ENCODE measurements around the gene NEURL4. TPM values are rescaled to one million over a fixed set of nuclear protein-coding genes. Genes with fewer than 3 reads are reported as not detected.
A peak's percentile ranks its signal among the peaks of the same experiment; 100 is the strongest.

Gene NEURL4
- total and polyA plus RNA-seq, 2 donors (not counting 1 experiment from before 2014, with no cell fraction given) = 54.6 to 85.2 TPM

DNA sequence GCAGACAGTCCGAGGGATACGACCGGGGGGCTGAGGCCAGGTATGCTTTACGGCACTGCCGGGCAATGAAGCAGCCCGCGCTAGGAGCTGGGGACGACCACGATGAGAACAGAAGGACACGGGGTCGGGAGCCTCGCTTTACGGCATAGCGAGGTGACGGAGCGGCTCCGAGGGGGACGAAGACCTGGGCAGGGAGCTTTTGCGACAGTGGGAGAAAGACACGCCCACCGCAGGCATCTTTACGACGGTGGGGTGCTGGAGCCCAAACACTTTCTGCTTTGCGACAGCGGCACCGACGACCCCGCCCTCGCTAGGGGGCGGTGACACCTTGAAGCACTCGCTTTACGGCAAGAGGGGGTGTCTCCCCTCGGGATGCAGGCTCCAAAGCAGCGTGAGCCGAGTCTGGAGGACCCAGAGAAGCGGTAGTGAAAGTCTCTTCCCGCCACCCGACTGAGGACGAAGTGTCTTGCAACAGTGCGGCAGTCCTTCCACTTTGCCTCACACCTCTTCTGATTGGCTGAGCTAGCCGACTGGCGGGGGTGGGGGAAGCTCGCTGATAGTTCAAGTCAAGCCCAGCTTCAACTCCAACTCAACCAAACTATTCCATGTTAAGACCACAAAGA is 350 bp upstream of the NEURL4 start:
- H3K4me1 ChIP-seq (ENCODE audit: control insufficient read depth in 2 of 2, insufficient read depth in 2 of 2, low read length in 2 of 2) = peaks cover 23 to 46% of the 10 kb centered on the region in 2 donors
- POLR2A ChIA-PET = interaction anchor here (0.6 to 2.4 kb wide), 19 partner anchors 9 to 918 kb away, joined by 3 to 18 read pairs (median 4); partner anchors contain the start of genes CD68, CTC1, CTDNEP1 and ELP5
- TF ChIP-seq EZH2 (IDR thresholded peaks at IDR 0.05; ENCODE audit: borderline replicate concordance, insufficient read depth, low read depth, low read length, poor library complexity, severe bottlenecking) = no peak
- TF ChIP-seq, protein P1, sequence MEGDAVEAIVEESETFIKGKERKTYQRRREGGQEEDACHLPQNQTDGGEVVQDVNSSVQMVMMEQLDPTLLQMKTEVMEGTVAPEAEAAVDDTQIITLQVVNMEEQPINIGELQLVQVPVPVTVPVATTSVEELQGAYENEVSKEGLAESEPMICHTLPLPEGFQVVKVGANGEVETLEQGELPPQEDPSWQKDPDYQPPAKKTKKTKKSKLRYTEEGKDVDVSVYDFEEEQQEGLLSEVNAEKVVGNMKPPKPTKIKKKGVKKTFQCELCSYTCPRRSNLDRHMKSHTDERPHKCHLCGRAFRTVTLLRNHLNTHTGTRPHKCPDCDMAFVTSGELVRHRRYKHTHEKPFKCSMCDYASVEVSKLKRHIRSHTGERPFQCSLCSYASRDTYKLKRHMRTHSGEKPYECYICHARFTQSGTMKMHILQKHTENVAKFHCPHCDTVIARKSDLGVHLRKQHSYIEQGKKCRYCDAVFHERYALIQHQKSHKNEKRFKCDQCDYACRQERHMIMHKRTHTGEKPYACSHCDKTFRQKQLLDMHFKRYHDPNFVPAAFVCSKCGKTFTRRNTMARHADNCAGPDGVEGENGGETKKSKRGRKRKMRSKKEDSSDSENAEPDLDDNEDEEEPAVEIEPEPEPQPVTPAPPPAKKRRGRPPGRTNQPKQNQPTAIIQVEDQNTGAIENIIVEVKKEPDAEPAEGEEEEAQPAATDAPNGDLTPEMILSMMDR (IDR thresholded peaks at IDR 0.05) = no peak

DNA sequence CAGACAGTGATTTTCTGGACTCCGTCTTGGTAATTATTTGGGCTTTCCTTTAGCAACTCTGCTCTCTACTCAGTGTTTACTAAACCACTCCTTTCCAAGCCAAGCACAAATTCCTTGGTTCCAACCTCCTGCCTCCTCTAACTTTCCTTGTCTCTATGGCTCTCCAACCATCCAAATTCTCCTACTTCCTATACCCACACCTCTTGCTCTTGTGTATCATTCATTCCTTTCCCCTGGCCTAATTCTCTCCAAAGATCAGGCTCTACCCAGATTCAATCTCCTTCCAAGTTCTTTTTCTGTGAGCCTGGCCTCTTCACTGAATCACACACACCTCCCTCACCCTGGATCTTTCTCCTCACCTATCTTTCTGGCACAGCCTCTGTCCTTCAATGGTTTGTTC is 1.1 kb downstream of the NEURL4 start:
- H3K4me1 Mint-ChIP-seq = peaks cover 38% of the 10 kb centered on the region
- Histone ChIP-seq H3K4me3 (ENCODE audit: control extremely low read depth in 1 of 5, extremely low read depth in 1 of 5, insufficient read depth in 1 of 5, low read depth in 2 of 5, low read length in 4 of 5) (no peak overlapping the region), H2AFZ (ENCODE audit: insufficient read depth, low read depth, low read length, poor library complexity, severe bottlenecking) (no peak overlapping the region), H3K9me3 (ENCODE audit: control extremely low read depth in 1 of 3, control insufficient read depth in 2 of 3, insufficient read depth in 1 of 3, low read length in 2 of 3) (no peaks in the 10 kb centered on the region), H3K36me3 (replicated peaks in 1 of 2; ENCODE audit: control extremely low read depth in 1 of 2, control insufficient read depth in 1 of 2, extremely low read depth in 1 of 2, insufficient read depth in 2 of 2, low read length in 1 of 2) (peaks cover 0 to 29% of the 10 kb centered on the region in 2 experiments), H3K27me3 (replicated peaks in 1 of 4; ENCODE audit: control extremely low read depth in 1 of 4, control insufficient read depth in 3 of 4, insufficient read depth in 4 of 4, low read length in 3 of 4) (no peaks in the 10 kb centered on the region), H4K20me1 (ENCODE audit: control insufficient read depth, insufficient read depth, low read length, poor library complexity, severe bottlenecking) (peaks cover 5% of the 10 kb centered on the region), H3K4me2 (replicated peaks; ENCODE audit: low read depth, low read length, poor library complexity, severe bottlenecking) (peak overlapping the region; percentile 88), H3K9ac (ENCODE audit: low read length) (peak overlapping the region; percentile 86), H3K79me2 (ENCODE audit: control insufficient read depth, insufficient read depth, low read length) (peaks cover 25% of the 10 kb centered on the region), H3K4me1 (ENCODE audit: control insufficient read depth in 2 of 2, insufficient read depth in 2 of 2, low read length in 2 of 2) (peaks cover 23 to 42% of the 10 kb centered on the region in 2 donors), H3K27ac (ENCODE audit: low read length in 2 of 2) (no peak overlapping the region)
- H3K27me3 Mint-ChIP-seq = no peaks in the 10 kb centered on the region
- 100% methylated on average over 1 of the region's 1 CpG for WGBS (ENCODE audit: insufficient coverage)
- DNase-seq (no peak), ATAC-seq (ENCODE audit: low read depth) (no peak)
- peak overlapping the region; percentile 96 for H3K4me3 Mint-ChIP-seq
- ChIA-PET CTCF (interaction anchor here (1.7 to 5.1 kb wide), 3 partner anchors 9 to 32 kb away, joined by 5 to 47 read pairs (median 15); partner anchors contain the start of gene ACAP1), POLR2A (interaction anchor here (1.2 kb wide), 1 partner anchor 12 kb away, joined by 3 read pairs; the partner anchor contains the start of gene GPS2)
- H3K9me3 Mint-ChIP-seq (ENCODE audit: insufficient read depth) = no peaks in the 10 kb centered on the region
- peak overlapping the region; percentile 94 for H3K27ac Mint-ChIP-seq
- intact Hi-C loops (cut with micrococcal nuclease) = no loop called here
- TF ChIP-seq, protein P1 (IDR thresholded peaks at IDR 0.05) = no peak
- no peak for TF ChIP-seq EZH2 (IDR thresholded peaks at IDR 0.05; ENCODE audit: borderline replicate concordance, insufficient read depth, low read depth, low read length, poor library complexity, severe bottlenecking)

More for the DNA sequence above, 350 bp upstream of the NEURL4 start:
- Histone ChIP-seq H3K9me3 (ENCODE audit: control extremely low read depth in 1 of 3, control insufficient read depth in 2 of 3, insufficient read depth in 1 of 3, low read length in 2 of 3) (no peaks in the 10 kb centered on the region), H3K9ac (ENCODE audit: low read length) (peak overlapping the region; percentile 86), H2AFZ (ENCODE audit: insufficient read depth, low read depth, low read length, poor library complexity, severe bottlenecking) (peak overlapping the region; percentile 94), H3K27ac (ENCODE audit: low read length in 2 of 2) (peak overlapping the region; percentile 86 to 93), H3K4me2 (replicated peaks; ENCODE audit: low read depth, low read length, poor library complexity, severe bottlenecking) (peak overlapping the region; percentile 88), H3K79me2 (ENCODE audit: control insufficient read depth, insufficient read depth, low read length) (peaks cover 26% of the 10 kb centered on the region), H3K4me3 (ENCODE audit: control extremely low read depth in 1 of 5, extremely low read depth in 1 of 5, insufficient read depth in 1 of 5, low read depth in 2 of 5, low read length in 4 of 5) (peak overlapping the region; percentile 65 to 92 (median 81)), H4K20me1 (ENCODE audit: control insufficient read depth, insufficient read depth, low read length, poor library complexity, severe bottlenecking) (no peaks in the 10 kb centered on the region), H3K36me3 (replicated peaks in 1 of 2; ENCODE audit: control extremely low read depth in 1 of 2, control insufficient read depth in 1 of 2, extremely low read depth in 1 of 2, insufficient read depth in 2 of 2, low read length in 1 of 2) (peaks cover 0 to 14% of the 10 kb centered on the region in 2 experiments), H3K27me3 (replicated peaks in 1 of 4; ENCODE audit: control extremely low read depth in 1 of 4, control insufficient read depth in 3 of 4, insufficient read depth in 4 of 4, low read length in 3 of 4) (no peaks in the 10 kb centered on the region)
- intact Hi-C loops (cut with micrococcal nuclease) = loop anchor here (1.0 kb wide), 9 partner anchors 14 to 243 kb away; partner anchors contain the start of genes DVL2, EIF5A, ELP5 and GABARAP
- H3K27ac Mint-ChIP-seq = peak overlapping the region; percentile 98
- no peaks in the 10 kb centered on the region for H3K27me3 Mint-ChIP-seq
- peaks cover 40% of the 10 kb centered on the region for H3K4me1 Mint-ChIP-seq
- peak overlapping the region; percentile 96 for H3K4me3 Mint-ChIP-seq
- ATAC-seq (ENCODE audit: low read depth) (peak; percentile 71), DNase-seq (peak; percentile 100)
- CTCF ChIA-PET = interaction anchor here (0.8 to 2.7 kb wide), 19 partner anchors 9 to 284 kb away, joined by 3 to 20 read pairs (median 5); partner anchors contain the start of genes ACADVL, DLG4, GABARAP and GPS2
- no peaks in the 10 kb centered on the region for H3K9me3 Mint-ChIP-seq (ENCODE audit: insufficient read depth)
- WGBS (ENCODE audit: insufficient coverage) = under 1% methylated on average over 40 of the region's 43 CpGs

Measured in B cell (primary cell).